GM23338 (cell line): ENCODE measurements around the gene MMP28. TPM values are rescaled to one million over a fixed set of nuclear protein-coding genes. Genes with fewer than 3 reads are reported as not detected.

Experiments
- ATAC-seq: fragments of 200-7000 bp; cut with Tn5 transposase; 3 replicates; pipeline ENCODE4 v1.9.1; 2020
- DNase-seq: peaks from one replicate; pipeline ENCODE4 v3.0.0-alpha.2; 2015; ENCODE audit warnings: low spot score
- H2AFZ ChIP-seq: fragments of 200-600 bp; sonication (generic); 2 replicates; pipeline ENCODE4 v1.8.0; 2016; ENCODE audit warnings: antibody characterized with exemption, mild to moderate bottlenecking, moderate library complexity
- H3F3A ChIP-seq: fragments of 200-600 bp; sonication (generic); replicated peaks from 2 replicates; pipeline ENCODE4 v1.8.0; 2017; ENCODE audit warnings: antibody characterized with exemption, mixed run types, low read depth
- H3K27ac ChIP-seq: fragments of 200-600 bp; sonication (generic); 2 replicates; pipeline ENCODE4 v1.6.1; 2016; ENCODE audit warnings: low read depth
- H3K27me3 ChIP-seq: fragments of 200-600 bp; sonication (generic); 2 replicates; pipeline ENCODE4 v1.8.0; 2016; ENCODE audit warnings: mild to moderate bottlenecking, mixed run types, moderate library complexity; ENCODE audit not compliant: insufficient read depth
- H3K36me3 ChIP-seq: fragments of 200-600 bp; sonication (generic); 2 replicates; pipeline ENCODE4 v1.8.0; 2016; ENCODE audit warnings: mild to moderate bottlenecking; ENCODE audit not compliant: insufficient read depth
- H3K4me1 ChIP-seq: fragments of 200-600 bp; sonication (generic); 2 replicates; pipeline ENCODE4 v1.8.0; 2016; ENCODE audit warnings: mild to moderate bottlenecking, moderate library complexity; ENCODE audit not compliant: insufficient read depth
- H3K4me2 ChIP-seq: fragments of 200-600 bp; sonication (generic); 2 replicates; pipeline ENCODE4 v1.7.1; 2017; ENCODE audit warnings: mixed run types
- H3K4me3 ChIP-seq: fragments of 200-600 bp; sonication (generic); 2 replicates; pipeline ENCODE4 v1.6.1; 2016; ENCODE audit warnings: mixed run types
- H3K79me2 ChIP-seq: fragments of 200-600 bp; sonication (generic); replicated peaks from 2 replicates; pipeline ENCODE4 v1.8.0; 2017; ENCODE audit warnings: mild to moderate bottlenecking; ENCODE audit not compliant: insufficient read depth
- H3K9me2 ChIP-seq: fragments of 200-600 bp; sonication (generic); 2 replicates; pipeline ENCODE4 v1.8.0; 2017; ENCODE audit not compliant: insufficient read depth
- H4K20me1 ChIP-seq: fragments of 200-600 bp; sonication (generic); replicated peaks from 2 replicates; pipeline ENCODE4 v1.8.0; 2017; ENCODE audit warnings: mild to moderate bottlenecking; ENCODE audit not compliant: insufficient read depth
- H3K27ac Mint-ChIP-seq: 2 replicates; pipeline ENCODE4 v1.8.0; 2020; ENCODE audit warnings: inconsistent platforms, mild to moderate bottlenecking, moderate library complexity, mixed read lengths
- H3K27me3 Mint-ChIP-seq: 3 replicates; pipeline ENCODE4 v1.8.0; 2022; ENCODE audit warnings: low read depth, mild to moderate bottlenecking, moderate library complexity, mixed read lengths, inconsistent platforms; ENCODE audit not compliant: insufficient read depth, poor library complexity
- H3K36me3 Mint-ChIP-seq: 3 replicates; pipeline ENCODE4 v1.8.0; 2021; ENCODE audit warnings: low read depth, mild to moderate bottlenecking, inconsistent platforms, moderate library complexity, mixed read lengths
- H3K4me1 Mint-ChIP-seq: 3 replicates; pipeline ENCODE4 v1.8.0; 2020; ENCODE audit warnings: mild to moderate bottlenecking, inconsistent platforms, mixed read lengths
- H3K4me3 Mint-ChIP-seq: 3 replicates; pipeline ENCODE4 v1.8.0; 2021; ENCODE audit warnings: moderate library complexity, mild to moderate bottlenecking, inconsistent platforms, mixed read lengths
- H3K9me3 Mint-ChIP-seq: 3 replicates; pipeline ENCODE4 v1.8.0; 2020; ENCODE audit warnings: moderate library complexity, mild to moderate bottlenecking, inconsistent platforms, mixed read lengths
- CREB1 ChIP-seq: fragments of 250-450 bp; sonication (Bioruptor Pico); IDR thresholded peaks from 2 replicates; pipeline ENCODE4 v1.5.0; 2020; ENCODE audit warnings: low read depth, mild to moderate bottlenecking, moderate library complexity
- CTCF ChIP-seq, 2 experiments: fragments of 200-600 bp in 1 of 2; sonication (generic) in 1 of 2; conservative IDR thresholded peaks; 2 replicates each; pipeline versions ENCODE4 v1.5.1 to v1.6.1; 2016 to 2017; ENCODE audit warnings: antibody characterized with exemption in 2 of 2, low read depth in 2 of 2, mild to moderate bottlenecking in 2 of 2, moderate library complexity in 1 of 2
- EZH2phosphoT487 ChIP-seq: fragments of 200-600 bp; sonication (generic); IDR thresholded peaks from one replicate; pipeline ENCODE4 v1.8.1; 2018; ENCODE audit warnings: antibody characterized with exemption; ENCODE audit not compliant: unreplicated experiment
- JUNB ChIP-seq: IDR thresholded peaks from one replicate; pipeline ENCODE4 v1.6.1; 2016; ENCODE audit warnings: antibody characterized with exemption; ENCODE audit not compliant: unreplicated experiment
- REST ChIP-seq: IDR thresholded peaks from one replicate; pipeline ENCODE4 v1.6.1; 2018; ENCODE audit warnings: antibody characterized with exemption; ENCODE audit not compliant: unreplicated experiment
- polyA plus RNA-seq: library from polyadenylated mRNA; unstranded; fragments of >200 nt; fragmentation: Nextera tagmentation; extraction: Ambion mirVana; gene quantifications from 2 replicates; pipeline ENCODE4 v1.2.1, GENCODE V29; 2016
- total RNA-seq: library from RNA; depleted of rRNA; stranded (reverse); fragments of >200 nt; shearing (Covaris generic); gene quantifications from 2 replicates; pipeline ENCODE4 v1.2.3, GENCODE V29; 2014

The MMP28 gene
- total and polyA plus RNA-seq, 2 experiments from 2014 or later, result not detected

DNA sequence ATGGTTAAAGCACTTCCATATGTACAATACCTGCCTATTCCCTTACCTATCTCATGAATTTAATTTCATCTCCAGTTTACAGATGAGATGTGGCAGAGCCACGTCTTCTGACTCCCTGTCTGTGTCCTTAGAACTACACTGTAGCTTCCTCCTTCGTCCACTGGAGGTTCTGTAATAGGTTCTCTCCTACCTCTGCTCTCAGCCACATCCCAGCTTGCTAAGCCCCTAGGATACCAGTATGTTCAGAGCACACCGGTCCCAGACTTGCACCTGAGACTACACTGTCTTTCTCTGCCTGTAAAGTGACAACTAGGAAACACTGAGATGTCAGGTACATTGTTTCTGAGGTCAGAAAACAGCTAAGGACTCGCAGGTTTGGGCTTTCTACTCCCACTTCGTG lies 67.8 kb downstream of the MMP28 start (continued):
- TF ChIP-seq REST, result no peak
- TF ChIP-seq JUNB, result no peak
- TF ChIP-seq CREB1 (CRISPR knock-in tag), result no peak

GRCh38 chr17:35726953-35727460 lies 68.4 kb downstream of the MMP28 start:
- no peak overlapping the region for H3K4me3 Mint-ChIP-seq
- peaks cover 37% of the 10 kb centered on the region for H3K4me1 Mint-ChIP-seq
- H3K79me2 ChIP-seq, result no peaks in the 10 kb centered on the region

More at GRCh38 chr17:35726953-35727460, 68.4 kb downstream of the MMP28 start:
- Mint-ChIP-seq H3K27me3 (peaks cover 8% of the 10 kb centered on the region), H3K27ac (no peak overlapping the region), H3K9me3 (no peaks in the 10 kb centered on the region), H3K36me3 (peaks cover 21% of the 10 kb centered on the region)
- ATAC-seq (no peak), DNase-seq (no peak)
- no peak for TF ChIP-seq EZH2phosphoT487
- no peak for TF ChIP-seq CTCF (conservative IDR thresholded peaks at IDR 0.05; ENCODE audit: low read depth in 2 of 2)
- Histone ChIP-seq H2AFZ (no peak overlapping the region), H4K20me1 (peaks cover 5% of the 10 kb centered on the region), H3K4me3 (no peak overlapping the region), H3F3A (0 out of 2 replicates have a peak, but pooled peaks cover 3% of the 10 kb centered on the region), H3K9me2 (no peaks in the 10 kb centered on the region), H3K36me3 (peaks cover 12% of the 10 kb centered on the region), H3K27ac (no peak overlapping the region), H3K4me2 (no peak overlapping the region), H3K4me1 (peaks cover 27% of the 10 kb centered on the region), H3K27me3 (peaks cover 5% of the 10 kb centered on the region; the same call in 1 of the 2 replicates)
